AG20443 (cell line): ENCODE data around the gene EVA1A.

Experiments used
- DNase-seq: peaks from one replicate; pipeline ENCODE4 v3.0.0; 2012; ENCODE audit warnings: low spot score, mixed read lengths

The EVA1A gene

DNA sequence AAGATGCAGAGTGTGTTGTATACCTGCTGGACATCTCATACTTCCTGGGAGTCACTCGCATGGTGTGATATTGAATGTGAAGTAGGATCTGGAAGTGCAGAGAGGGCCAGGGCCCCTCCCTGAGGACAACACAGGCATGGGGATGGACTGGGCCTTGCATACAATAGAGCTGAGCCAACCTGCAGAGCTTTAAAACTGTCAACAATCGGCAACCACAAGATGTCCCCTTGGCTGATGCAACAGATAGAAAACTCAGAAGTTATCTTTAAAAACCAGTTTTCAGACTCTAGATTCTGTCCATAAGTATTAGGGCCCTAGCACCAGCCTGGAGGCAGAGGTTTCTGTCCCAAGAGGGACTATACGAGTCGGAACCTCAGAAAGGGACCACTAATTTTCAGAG is 19.7 kb downstream of the EVA1A start:
- no peak for DNase-seq

DNA sequence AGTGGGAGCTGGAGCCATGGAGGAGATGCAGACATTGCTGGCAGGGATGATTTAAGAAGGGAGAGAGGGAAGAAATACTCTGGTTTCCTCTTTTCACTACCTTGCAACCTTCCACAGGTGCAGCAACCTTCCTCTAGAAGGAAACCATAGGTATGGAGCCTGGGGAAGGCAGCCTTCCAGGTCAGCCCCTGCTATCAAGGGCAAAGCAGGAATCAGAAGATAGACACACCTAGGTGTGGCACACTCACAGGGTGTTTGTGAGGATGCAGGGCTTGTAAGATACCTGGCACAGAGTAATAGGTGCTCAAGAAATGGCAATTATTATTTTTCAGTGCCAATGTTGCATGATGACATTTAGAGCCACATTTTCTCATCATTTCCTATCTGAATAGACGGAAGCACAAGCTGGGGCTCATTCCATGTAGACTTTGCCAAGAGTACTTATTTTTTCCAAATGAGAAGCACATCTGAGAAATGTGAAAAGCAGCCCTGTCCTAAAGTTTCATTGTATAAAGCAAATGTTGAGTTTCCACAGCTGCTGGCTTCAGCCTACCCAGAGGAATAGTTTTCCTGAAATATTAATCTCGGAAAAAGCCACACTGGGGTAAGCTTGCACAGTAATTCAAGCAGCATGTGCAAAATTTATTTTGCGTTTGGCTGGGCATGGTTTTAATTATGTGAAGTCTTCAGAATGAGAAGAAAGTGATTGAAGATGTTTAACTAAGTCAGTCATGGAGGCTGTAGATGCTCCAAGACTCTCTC is 20.6 kb downstream of the EVA1A start:
- peak; percentile 63 for DNase-seq

DNA sequence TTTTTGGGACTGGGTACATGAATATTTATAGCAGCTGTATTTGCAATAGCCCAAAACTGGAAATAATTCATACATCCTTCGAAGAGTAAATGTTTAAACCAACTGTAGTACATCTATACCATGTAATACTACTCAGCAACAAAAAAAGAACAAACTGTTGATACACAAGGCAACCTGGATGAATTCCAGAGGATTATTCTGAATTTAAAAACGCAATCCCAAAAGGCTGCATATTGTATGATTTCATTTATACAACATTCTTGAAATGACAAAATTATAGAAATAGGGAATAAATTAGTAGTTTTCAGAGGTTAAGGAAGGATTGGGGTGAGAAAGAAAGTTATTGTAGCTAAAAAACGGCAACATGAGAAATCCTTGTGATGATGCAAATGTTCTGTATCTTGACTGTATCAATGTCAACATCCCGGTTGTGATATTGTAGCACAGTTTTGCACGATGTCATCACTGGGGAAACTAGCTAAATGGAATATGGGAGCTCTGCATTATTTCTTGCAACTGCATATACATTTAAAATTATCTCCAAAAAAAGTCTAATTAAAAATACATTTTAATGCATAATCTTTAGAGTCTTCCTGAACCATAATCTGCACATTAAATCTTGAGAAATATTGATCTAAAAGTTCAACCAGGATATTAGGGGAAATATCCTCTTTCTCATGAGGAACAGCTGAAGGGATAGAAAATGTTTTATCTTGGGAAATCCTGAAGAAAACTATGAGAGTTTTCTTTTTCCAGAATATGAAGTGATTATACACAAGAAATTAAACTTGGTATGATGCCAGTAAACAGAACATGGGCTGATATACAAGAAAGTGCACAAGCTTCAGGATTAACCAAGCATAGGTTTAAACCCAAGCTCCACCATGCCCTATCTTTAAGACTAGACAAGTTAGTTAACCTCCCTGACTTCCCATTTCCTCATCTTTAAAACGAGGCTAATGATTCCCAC is 21.9 kb downstream of the EVA1A start:
- no peak for DNase-seq

GRCh38 chr2:75537658-75538057 is 23.1 kb downstream of the EVA1A start:
- no peak for DNase-seq

DNA sequence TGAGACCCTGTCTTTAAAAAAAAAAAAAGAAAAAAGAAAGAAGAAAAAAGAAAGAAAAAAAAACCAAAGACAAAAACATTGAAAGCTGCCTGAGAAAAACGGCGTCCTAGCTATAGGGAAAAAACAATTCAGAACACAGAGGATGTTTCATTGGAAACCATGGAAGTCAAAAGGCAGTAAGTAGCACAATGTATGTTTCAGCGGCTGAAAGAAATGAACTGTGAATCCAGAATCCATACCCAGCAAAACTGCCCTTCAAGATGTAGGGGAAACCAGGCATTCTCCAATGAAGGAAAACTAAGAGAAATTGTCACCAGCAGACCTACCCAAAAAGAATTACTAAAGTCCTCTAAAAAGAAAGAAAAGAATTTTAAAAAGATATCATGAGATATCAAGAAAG is 27.6 kb downstream of the EVA1A start:
- no peak for DNase-seq

GRCh38 chr2:75532488-75532887 is 28.3 kb downstream of the EVA1A start:
- no peak for DNase-seq

- no peak for DNase-seq
Observed at GRCh38 chr2:75528221-75528977, 32.3 kb downstream of the EVA1A start.

GRCh38 chr2:75527676-75528075 is 33.1 kb downstream of the EVA1A start:
- no peak for DNase-seq

DNA sequence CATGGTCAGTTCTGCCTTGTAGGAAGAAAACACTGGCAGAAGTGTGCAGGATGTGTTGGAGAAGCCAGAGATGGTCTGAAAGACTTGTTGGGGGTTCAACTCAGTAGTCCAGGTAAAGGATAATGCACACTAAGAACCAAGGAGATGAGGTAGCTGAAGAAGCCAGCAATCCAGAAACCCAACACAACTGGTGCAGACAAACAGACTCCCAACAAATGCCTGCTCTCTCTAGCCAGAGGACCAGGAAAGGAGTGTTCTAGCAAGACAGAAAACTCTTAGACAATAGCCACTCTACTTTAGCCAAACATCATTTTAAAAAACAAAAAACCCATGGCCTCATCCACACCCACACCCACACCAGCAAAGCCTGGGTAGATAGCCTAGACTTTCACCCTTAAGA is 33.9 kb downstream of the EVA1A start:
- DNase-seq, result no peak

- no peak for DNase-seq
Observed at GRCh38 chr2:75525434-75526310, 35.1 kb downstream of the EVA1A start.

DNA sequence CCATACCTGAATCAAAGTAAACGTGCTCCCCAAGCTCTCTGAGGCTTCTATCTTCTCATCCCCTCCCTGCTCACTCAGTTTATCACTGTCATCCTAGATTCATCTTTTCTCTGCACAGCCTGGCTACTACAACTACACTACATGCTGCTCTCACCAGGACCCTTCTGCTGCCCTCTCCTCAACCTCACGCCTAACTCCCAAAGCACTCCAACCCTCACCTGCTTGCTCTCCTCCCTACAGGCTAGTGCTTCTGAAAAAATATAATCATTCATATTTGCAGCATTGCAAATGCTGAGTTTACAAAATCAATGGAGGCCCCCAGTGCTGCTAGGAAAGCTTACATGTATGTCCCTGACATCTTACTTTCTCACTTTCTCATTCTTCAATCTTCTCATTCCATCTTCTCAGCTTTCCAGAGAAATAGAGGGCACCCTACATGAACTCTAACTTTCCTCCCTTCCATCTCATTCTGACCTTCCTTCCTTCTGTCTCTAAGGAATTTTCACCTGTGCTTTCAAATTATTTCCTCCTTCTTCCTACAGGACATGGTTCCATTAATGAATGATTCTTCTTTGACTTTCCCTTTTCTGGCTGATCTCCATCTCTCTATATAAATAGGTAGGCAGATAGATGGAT is 36.3 kb downstream of the EVA1A start:
- no peak for DNase-seq

DNA sequence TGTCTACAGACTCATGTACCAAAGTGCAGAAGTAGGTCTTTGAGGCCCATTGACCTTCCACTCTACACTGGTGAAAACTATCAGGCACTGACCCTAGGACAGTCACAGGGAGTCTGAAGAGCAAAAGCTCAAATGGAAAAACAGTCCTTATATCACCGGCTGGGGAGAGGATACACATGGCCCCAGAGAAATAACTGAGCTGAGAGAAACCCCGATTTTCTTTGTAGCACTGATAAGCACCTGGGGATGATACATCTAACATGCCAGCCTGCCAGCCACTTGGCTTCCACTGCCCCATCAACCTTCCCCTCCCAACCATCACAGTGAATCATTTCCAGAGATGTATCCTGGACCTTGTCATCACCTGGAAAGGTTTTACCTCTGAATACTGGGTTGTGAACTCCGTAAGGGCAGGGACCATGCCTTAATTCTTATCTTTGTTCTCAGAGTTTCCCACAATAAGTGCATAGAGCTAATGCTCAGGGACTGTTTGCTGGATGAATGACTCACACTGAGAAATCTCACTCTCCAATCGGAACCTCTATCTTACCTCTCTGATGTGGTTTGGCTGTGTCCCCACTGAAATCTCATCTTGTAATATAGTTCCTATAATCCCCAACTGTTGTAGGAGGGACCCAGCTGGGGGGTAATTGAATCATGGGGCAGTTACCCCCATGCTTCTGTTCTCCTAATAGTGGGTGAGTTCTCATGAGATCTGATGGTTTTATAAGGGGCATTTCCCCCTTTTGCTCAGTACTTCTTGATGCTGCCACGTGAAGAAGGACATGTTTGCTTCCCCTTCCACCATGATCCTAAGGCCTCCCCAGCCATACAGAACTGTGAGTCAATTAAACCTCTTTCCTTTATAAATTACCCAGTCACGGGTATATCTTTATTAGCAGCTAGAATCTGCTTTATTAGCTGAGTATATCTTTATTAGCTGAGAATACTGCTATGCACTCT is 37.1 kb downstream of the EVA1A start:
- DNase-seq, result peak; percentile 38

- no peak for DNase-seq
Observed at GRCh38 chr2:75522543-75523312, 38.0 kb downstream of the EVA1A start.

DNA sequence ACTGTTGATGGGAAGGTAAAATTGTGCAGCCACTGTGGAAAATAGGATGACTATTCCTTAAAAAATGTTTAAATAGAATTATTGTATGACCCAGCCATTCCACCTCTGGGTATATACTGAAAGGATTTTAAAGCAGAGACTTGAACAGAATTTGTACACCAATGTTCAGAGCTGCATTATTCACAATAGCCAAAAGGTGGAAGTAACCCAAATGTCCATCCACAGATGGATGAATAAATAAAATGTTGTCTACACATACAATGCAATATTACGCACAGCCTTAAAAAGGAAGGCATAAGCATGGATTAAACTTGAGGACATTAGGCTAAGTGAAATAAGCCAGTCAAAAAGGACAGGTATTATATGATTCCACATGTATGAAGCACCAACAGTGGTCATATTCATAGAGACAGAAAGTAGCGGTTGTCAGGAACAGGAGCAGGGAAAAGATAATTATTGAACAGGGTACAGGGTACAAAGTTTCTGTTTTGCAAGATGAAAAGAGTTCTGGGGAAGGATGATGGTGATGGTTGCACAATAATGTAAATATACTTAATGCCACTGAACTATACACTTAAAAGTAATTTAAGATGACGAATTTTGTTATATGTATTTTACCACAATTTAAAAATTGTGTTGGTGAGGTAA is 39.4 kb downstream of the EVA1A start:
- DNase-seq, result no peak

GRCh38 chr2:75519843-75520242 is 40.9 kb downstream of the EVA1A start:
- DNase-seq, result no peak

DNA sequence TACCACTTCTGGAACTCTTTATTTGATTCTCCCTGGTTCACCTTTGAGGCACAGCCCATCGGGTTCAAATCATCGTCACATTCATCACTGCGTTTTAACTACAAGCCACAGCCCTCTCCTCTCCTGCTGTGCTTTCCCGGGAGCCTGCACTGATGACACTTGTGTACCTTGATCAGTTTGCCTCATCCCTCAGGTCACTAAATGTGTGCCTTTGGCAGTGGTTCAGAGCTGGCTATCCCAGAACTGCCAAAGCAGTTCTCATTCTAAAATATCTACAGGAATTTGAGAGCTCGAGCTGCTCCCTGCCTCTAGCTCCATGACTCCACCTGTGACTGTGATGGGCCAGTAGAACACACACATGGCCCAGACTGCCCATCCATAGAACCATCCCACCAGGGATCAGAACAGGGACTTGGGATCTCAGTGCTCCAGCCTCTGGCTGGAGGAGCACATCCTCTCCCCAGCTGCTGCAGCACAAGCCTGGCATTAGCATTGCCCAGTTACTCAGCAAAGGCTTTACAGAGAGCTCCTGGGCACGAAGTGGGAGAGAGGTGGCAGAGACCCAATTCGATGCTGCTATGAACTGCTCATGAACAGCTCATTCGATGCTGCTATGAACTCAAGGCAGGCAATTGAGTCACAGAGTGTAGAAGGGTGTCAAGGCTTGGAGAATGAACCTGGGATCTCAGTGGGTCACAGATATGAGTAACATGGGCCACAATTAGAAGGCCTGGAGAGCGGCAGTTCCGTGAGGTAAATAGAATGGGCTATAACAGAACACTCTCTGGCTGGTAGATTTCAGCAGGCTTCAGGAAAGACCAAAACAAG is 41.9 kb downstream of the EVA1A start:
- DNase-seq, result no peak

- DNase-seq, result no peak
Observed at GRCh38 chr2:75517547-75518230, 43.0 kb downstream of the EVA1A start.
